Measurements from ENCODE around the gene FGF14. TPM values are rescaled to one million over a fixed set of nuclear protein-coding genes. Genes with fewer than 3 reads are reported as not detected.

FGF14 gene
- total RNA-seq, 1 donor from 2014 or later, result not detected

- Mint-ChIP-seq H3K27me3 (no peaks in the 10 kb centered on the region), H3K4me1 (no peaks in the 10 kb centered on the region), H3K4me3 (no peak overlapping the region)
These were observed 219.7 kb downstream of the FGF14 start for GRCh38 chr13:102182170-102182569.

GRCh38 chr13:102177431-102177830, 224.4 kb downstream of the FGF14 start:
- DNase-seq (no peak), ATAC-seq (ENCODE audit: low read depth) (no peak)
- no peaks in the 10 kb centered on the region for H3K4me1 Mint-ChIP-seq
- no peak for TF ChIP-seq CTCF (IDR thresholded peaks at IDR 0.05)
- no peak overlapping the region for H3K4me3 Mint-ChIP-seq
- ChIA-PET POLR2A (no interaction called here), CTCF (no interaction called here)
- no peaks in the 10 kb centered on the region for H3K27me3 Mint-ChIP-seq
- H3K27ac Mint-ChIP-seq, result no peak overlapping the region
- intact Hi-C loops (cut with micrococcal nuclease), result no loop called here
- H3K9me3 Mint-ChIP-seq, result peaks cover 3% of the 10 kb centered on the region
- no peaks in the 10 kb centered on the region for H3K36me3 Mint-ChIP-seq (ENCODE audit: low read depth)

More at GRCh38 chr13:102182170-102182569, 219.7 kb downstream of the FGF14 start:
- ATAC-seq (ENCODE audit: low read depth) (no peak), DNase-seq (no peak)
- no peaks in the 10 kb centered on the region for H3K9me3 Mint-ChIP-seq
- ChIA-PET POLR2A (no interaction called here), CTCF (no interaction called here)
- intact Hi-C loops (cut with micrococcal nuclease), result no loop called here
- no peak overlapping the region for H3K27ac Mint-ChIP-seq
- H3K36me3 Mint-ChIP-seq (ENCODE audit: low read depth), result no peaks in the 10 kb centered on the region
- no peak for TF ChIP-seq CTCF (IDR thresholded peaks at IDR 0.05)

GRCh38 chr13:102176846-102177245, 225.0 kb downstream of the FGF14 start:
- no peak for TF ChIP-seq CTCF (IDR thresholded peaks at IDR 0.05)

GRCh38 chr13:102172406-102172805, 229.4 kb downstream of the FGF14 start:
- Mint-ChIP-seq H3K4me1 (no peaks in the 10 kb centered on the region), H3K9me3 (peaks cover 5% of the 10 kb centered on the region), H3K27ac (no peak overlapping the region), H3K36me3 (ENCODE audit: low read depth) (no peaks in the 10 kb centered on the region), H3K4me3 (no peak overlapping the region), H3K27me3 (no peaks in the 10 kb centered on the region)
- no peak for TF ChIP-seq CTCF (IDR thresholded peaks at IDR 0.05)
- intact Hi-C loops (cut with micrococcal nuclease), result no loop called here
- ATAC-seq (ENCODE audit: low read depth) (no peak), DNase-seq (no peak)
- ChIA-PET POLR2A (no interaction called here), CTCF (no interaction called here)

More at GRCh38 chr13:102176846-102177245, 225.0 kb downstream of the FGF14 start:
- ChIA-PET POLR2A (no interaction called here), CTCF (no interaction called here)
- intact Hi-C loops (cut with micrococcal nuclease), result no loop called here
- no peak overlapping the region for H3K27ac Mint-ChIP-seq
- DNase-seq (no peak), ATAC-seq (ENCODE audit: low read depth) (no peak)
- H3K4me1 Mint-ChIP-seq, result no peaks in the 10 kb centered on the region
- H3K4me3 Mint-ChIP-seq, result no peak overlapping the region
- H3K36me3 Mint-ChIP-seq (ENCODE audit: low read depth), result no peaks in the 10 kb centered on the region
- H3K9me3 Mint-ChIP-seq, result peaks cover 3% of the 10 kb centered on the region
- H3K27me3 Mint-ChIP-seq, result no peaks in the 10 kb centered on the region

GRCh38 chr13:102170305-102170704, 231.5 kb downstream of the FGF14 start:
- Mint-ChIP-seq H3K27me3 (no peaks in the 10 kb centered on the region), H3K4me1 (no peaks in the 10 kb centered on the region), H3K9me3 (peaks cover 3% of the 10 kb centered on the region), H3K36me3 (ENCODE audit: low read depth) (no peaks in the 10 kb centered on the region), H3K27ac (no peak overlapping the region), H3K4me3 (no peak overlapping the region)
- no peak for DNase-seq
- intact Hi-C loops (cut with micrococcal nuclease), result no loop called here
- ChIA-PET POLR2A (no interaction called here), CTCF (no interaction called here)
- no peak for TF ChIP-seq CTCF (IDR thresholded peaks at IDR 0.05)
- no peak for ATAC-seq (ENCODE audit: low read depth)

Data from activated B cell treated with CpG ODN at 0.5 μM for 24 hours (primary cell).